Measurements from ENCODE around the gene ZNF93.
"Not testable (repeated sequence)": the region's sequence is repeated elsewhere in the genome, so short reads cannot be mapped to it uniquely, and the experiment has no call there.

DNA sequence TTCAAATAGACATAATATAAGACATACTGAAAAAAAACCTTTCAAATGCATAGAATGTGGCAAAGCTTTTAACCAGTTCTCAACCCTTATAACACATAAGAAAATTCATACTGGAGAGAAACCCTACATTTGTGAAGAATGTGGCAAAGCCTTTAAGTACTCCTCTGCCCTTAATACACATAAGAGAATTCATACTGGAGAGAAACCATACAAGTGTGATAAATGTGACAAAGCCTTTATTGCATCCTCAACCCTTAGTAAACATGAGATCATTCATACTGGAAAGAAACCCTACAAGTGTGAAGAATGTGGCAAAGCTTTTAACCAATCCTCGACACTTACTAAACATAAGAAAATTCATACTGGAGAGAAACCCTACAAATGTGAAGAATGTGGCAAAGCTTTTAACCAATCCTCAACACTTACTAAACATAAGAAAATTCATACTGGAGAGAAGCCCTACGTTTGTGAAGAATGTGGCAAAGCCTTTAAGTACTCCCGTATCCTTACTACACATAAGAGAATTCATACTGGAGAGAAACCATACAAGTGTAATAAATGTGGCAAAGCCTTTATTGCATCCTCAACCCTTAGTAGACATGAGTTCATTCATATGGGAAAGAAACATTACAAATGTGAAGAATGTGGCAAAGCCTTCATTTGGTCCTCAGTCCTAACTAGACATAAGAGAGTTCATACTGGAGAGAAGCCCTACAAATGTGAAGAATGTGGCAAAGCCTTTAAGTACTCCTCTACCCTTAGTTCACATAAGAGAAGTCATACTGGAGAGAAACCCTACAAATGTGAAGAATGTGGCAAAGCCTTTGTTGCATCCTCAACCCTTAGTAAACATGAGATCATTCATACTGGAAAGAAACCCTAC lies 32.9 kb downstream of the ZNF93 start:
- not testable (repeated sequence) for TF ChIP-seq CTCF, POLR2AphosphoS5 (IDR thresholded peaks at IDR 0.05)

All from breast epithelium (tissue), 3 donors.